NCI-H446 treated with DMSO at 0.1 percent for 48 hours (cell line): ENCODE data around the gene LAMA4.
"Not testable (repeated sequence)": the region's sequence is repeated elsewhere in the genome, so short reads cannot be mapped to it uniquely, and the experiment has no call there.

Source experiments
- DNase-seq: peaks from one replicate; lab custom pipeline; 2025; lab: John Stamatoyannopoulos, UW

Gene LAMA4

DNA sequence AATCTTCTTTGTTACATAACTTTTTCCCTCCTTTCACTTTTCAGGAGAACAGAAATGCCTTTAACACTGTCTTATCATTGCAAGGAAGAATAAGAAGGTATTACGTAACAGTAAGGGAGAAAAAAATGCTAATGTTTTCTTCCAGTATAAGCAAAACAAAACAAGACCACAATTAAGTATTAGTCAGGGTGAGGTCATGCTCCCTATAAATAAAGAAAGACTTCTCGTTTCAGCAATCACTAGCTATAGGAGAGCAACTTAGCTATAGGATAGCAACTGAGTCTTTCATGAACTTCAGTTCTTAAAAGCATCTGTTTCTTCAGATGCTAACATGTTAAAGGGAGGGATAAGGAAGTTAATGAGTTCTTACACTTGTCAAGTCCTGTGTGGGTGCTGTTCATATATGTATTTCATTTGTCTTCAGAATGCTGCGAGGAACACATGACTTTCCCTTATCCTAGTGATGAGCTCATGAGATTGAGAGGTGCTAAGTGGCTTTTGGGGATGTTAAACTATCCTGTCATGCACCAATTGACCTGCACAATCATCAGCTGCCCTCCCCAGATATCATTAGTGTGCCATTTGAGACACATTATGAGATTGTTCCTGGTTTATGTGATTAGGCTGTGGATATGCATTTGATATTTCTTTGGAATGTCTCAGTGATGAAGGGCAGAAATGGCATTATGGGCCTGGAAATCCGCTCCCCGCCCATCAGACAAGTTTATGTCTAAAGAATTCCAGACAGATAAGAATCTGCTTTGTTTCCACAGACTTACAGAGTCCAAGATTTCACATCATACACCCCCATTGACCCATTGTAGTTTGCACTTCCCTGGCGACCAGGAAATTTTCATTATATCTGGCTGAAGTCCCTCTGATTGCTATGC lies 37.5 kb downstream of the LAMA4 start:
- DNase-seq = no peak

DNA sequence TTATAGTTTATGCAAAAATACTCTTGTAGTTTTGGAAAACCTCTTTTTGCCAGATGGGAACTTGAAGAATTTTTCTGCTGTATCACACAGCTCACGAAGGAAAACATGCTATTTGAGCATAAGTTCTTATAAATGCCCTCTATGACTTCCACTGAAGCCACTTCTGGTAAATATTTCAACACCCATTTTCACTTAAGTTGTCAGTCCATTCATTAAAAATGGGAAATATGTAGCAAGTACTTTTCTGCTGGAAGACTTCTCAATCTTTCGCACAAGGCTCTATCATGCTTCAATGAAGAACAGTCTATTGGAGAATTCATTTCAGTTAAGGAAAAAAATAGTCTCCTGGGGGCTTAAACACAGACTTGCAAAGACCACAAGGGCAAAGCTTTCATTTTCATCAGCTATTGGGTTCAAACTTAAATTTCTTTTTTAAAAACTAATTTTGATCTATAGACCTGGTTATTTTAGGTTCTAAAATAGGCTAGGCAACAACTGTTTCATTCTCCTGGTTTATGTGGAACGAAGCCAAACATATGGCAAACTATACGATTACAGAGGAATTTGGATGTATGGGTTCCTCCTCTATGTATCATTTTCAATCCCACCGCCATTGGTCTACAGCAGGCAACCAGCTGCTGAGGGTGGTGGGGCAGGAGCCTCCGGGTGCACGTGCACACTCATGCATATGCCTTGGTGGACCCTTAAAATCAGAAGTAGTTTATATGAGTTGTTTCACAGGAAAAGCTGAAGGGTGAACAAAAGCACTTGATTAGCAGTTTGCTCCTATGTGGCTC lies 38.7 kb downstream of the LAMA4 start:
- no peak for DNase-seq

- no peak for DNase-seq
These were observed 39.6 kb downstream of the LAMA4 start for GRCh38 chr6:112214739-112215269.

- no peak for DNase-seq
These were observed 43.5 kb downstream of the LAMA4 start for GRCh38 chr6:112210852-112211251.

GRCh38 chr6:112209131-112209530 lies 45.2 kb downstream of the LAMA4 start:
- no peak for DNase-seq

DNA sequence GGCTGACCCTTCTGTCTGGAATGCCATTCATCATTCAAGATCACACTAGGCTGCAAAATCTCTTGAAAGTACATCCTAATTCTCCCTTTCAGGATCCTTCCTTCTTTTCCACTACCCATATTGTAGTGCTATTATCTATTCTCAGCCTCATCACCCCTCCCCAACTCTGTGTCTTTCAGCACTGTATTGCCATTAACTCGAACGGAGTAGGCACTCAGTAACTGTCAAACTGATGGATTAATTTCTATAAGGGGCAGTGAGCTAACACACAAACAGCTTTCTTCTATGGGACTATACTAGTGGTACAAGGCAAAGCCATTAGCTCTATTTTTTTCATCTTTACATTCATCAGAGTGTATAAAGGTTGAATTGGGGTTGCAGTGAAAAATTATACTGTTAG lies 46.6 kb downstream of the LAMA4 start:
- DNase-seq = no peak

GRCh38 chr6:112207131-112207530 lies 47.2 kb downstream of the LAMA4 start:
- no peak for DNase-seq

DNA sequence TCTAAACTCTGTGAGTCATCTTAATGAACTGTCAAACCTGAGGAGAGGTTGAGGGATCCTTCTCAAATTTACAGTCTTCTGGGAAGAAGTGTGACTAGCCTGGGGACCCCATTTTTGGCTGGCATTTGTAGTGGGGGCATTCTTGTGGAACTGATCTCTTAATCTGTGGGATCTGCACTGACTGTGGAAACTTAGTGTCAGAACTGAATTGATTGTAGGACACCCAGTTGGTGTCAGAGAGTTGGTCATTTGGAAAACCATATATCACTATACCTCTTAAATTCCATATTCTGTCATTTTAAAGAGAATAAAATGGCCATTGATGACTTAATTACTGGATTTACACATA lies 48.3 kb downstream of the LAMA4 start:
- DNase-seq = no peak

- no peak for DNase-seq
These were observed 48.8 kb downstream of the LAMA4 start for GRCh38 chr6:112205427-112206109.

- no peak for DNase-seq
These were observed 50.0 kb downstream of the LAMA4 start for GRCh38 chr6:112204350-112204706.

- no peak for DNase-seq
These were observed 50.6 kb downstream of the LAMA4 start for GRCh38 chr6:112203577-112204349.

- DNase-seq = no peak
These were observed 51.6 kb downstream of the LAMA4 start for GRCh38 chr6:112202639-112203341.

- not testable (repeated sequence) for DNase-seq
These were observed 54.0 kb downstream of the LAMA4 start for GRCh38 chr6:112200185-112200914.

DNA sequence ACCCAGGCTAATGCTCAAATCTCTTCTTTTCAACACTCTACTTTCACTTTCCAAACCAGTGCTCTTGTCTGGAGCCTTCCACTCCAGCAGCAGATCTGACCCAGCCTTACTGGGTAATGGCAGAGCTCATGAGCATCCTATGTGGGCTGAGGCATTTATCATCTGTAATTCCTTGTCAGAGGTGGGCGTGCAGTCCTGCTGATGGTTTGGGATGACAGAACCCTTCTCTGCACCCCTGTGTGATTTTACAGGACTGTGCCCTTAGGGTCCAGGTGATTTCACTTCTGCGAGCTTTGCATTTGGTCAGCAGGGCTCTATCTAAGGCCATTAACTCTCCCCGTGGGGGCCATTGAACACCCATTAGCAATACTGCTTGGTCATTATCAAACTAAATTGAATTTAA lies 55.4 kb downstream of the LAMA4 start:
- DNase-seq = no peak

- no peak for DNase-seq
These were observed 55.8 kb downstream of the LAMA4 start for GRCh38 chr6:112198582-112198981.

- no peak for DNase-seq
These were observed 56.7 kb downstream of the LAMA4 start for GRCh38 chr6:112197636-112198035.

DNA sequence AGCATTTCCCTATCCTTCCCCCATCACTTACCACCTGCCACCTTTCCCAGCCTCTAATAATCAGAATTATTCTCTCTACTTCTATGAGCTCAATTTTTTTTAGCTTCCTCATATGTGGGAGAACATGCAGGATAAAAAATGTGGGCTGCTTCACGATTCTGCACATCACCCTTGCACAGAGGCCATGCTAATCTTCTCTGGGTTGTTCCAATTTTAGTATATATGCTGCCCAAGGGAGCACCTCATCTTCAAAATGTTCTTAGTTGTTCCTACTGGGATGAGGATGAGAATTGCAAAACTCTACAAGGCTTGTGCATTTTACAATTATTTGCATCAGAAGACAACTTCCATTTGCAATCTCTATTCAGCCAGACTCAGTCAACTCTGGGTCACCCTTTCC lies 58.1 kb downstream of the LAMA4 start:
- no peak for DNase-seq

DNA sequence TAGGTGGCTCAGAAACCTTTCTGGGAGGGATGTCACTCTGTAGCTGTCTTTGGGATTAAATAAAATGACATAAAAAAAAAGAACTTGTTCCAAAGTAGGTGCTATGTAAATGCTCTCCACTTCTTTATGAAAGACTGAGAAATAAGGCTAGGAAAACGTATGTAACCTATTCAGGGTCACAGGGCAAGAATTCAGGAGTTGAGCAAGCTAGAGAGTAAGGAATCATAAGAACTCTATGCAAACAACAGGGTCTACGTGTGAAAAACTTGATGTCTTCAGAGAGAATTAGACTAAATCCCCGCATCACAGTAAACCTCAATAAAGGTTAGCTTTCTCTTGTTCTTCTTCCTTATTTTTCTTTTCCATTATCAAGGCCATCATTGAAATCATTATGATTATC lies 59.2 kb downstream of the LAMA4 start:
- no peak for DNase-seq

DNA sequence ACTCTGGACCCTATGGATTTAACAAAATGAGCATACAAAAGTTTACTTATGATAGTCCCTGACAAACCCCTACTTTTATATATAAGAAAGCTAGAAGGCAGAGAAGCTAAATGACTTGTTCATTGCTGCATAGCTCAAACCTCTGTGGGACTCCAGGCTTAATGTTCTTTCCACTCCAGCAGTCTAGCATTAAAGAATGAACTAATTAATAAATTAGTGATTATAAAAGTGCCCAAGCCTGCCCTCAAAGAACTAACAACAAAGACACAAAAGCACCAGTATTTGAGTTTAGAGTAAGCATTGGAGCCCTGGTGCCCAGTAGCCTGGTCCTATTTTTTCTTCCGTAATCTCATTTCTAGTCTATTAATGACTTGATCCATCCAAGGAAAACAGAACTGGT lies 59.9 kb downstream of the LAMA4 start:
- DNase-seq = no peak

GRCh38 chr6:112193535-112194051 lies 60.8 kb downstream of the LAMA4 start:
- DNase-seq = no peak
